PC-9 (cell line): Measurements from ENCODE around the gene TM4SF5. TPM values are rescaled to one million over a fixed set of nuclear protein-coding genes. Genes with fewer than 3 reads are reported as not detected.

Experiments used
- BruUV-seq: library from RNA; stranded (reverse); fragments of 400-500 nt; replicated peaks from 2 replicates; lab custom pipeline; 2021; lab: Mats Ljungman, UMichigan
- CTCF ChIA-PET: fragments of 300-600 bp; sonication (Branson Sonifier 250); formaldehyde crosslinking; loops from one replicate; lab custom pipeline; 2022; ENCODE audit warnings: antibody characterized with exemption; lab: Charles Lee
- POLR2A ChIA-PET: fragments of 300-600 bp; sonication (Branson Sonifier 250); formaldehyde crosslinking; loops from one replicate; lab custom pipeline; 2022; ENCODE audit warnings: antibody characterized with exemption; ENCODE audit not compliant: unreplicated experiment; lab: Charles Lee
- DNase-seq, 2 experiments: peaks; one replicate each; pipeline versions ENCODE4 v3.0.0 to v3.0.0-alpha.2; 2015 to 2022; ENCODE audit warnings: mixed read lengths in 1 of 2
- H2AFZ ChIP-seq: fragments of 200-600 bp; sonication (generic); 2 replicates; pipeline ENCODE4 v1.8.1; 2017; ENCODE audit warnings: antibody characterized with exemption
- H3F3A ChIP-seq: fragments of 200-600 bp; sonication (generic); 2 replicates; pipeline ENCODE4 v1.8.1; 2017; ENCODE audit warnings: antibody characterized with exemption, mild to moderate bottlenecking, low read depth; ENCODE audit not compliant: insufficient read depth
- H3K27ac ChIP-seq: fragments of 200-600 bp; sonication (generic); 2 replicates; pipeline ENCODE4 v1.6.1; 2016; ENCODE audit warnings: mixed run types
- H3K27me3 ChIP-seq: fragments of 200-600 bp; sonication (generic); 2 replicates; pipeline ENCODE4 v1.6.1; 2016; ENCODE audit warnings: low read depth, mixed run types; ENCODE audit not compliant: insufficient read depth
- H3K36me3 ChIP-seq: fragments of 200-600 bp; sonication (generic); 2 replicates; pipeline ENCODE4 v1.6.1; 2016; ENCODE audit warnings: low read depth, mixed run types
- H3K4me1 ChIP-seq: fragments of 200-600 bp; sonication (generic); replicated peaks from 2 replicates; pipeline ENCODE4 v1.6.1; 2016; ENCODE audit warnings: mixed run types; ENCODE audit not compliant: insufficient read depth
- H3K4me2 ChIP-seq: fragments of 200-600 bp; sonication (generic); 2 replicates; pipeline ENCODE4 v1.6.1; 2017; ENCODE audit warnings: mixed run types
- H3K4me3 ChIP-seq: fragments of 200-600 bp; sonication (generic); 2 replicates; pipeline ENCODE4 v1.6.1; 2016; ENCODE audit warnings: mixed run types
- H3K79me2 ChIP-seq: fragments of 200-600 bp; sonication (generic); 2 replicates; pipeline ENCODE4 v1.6.1; 2017; ENCODE audit warnings: low read depth, mixed run types
- H3K9me2 ChIP-seq: fragments of 200-600 bp; sonication (generic); 2 replicates; pipeline ENCODE4 v1.8.1; 2017; ENCODE audit warnings: mild to moderate bottlenecking; ENCODE audit not compliant: insufficient read depth
- H3K9me3 ChIP-seq: fragments of 200-600 bp; sonication (generic); 2 replicates; pipeline ENCODE4 v1.8.1; 2016; ENCODE audit warnings: low read depth; ENCODE audit not compliant: insufficient read depth
- H4K20me1 ChIP-seq: fragments of 200-600 bp; sonication (generic); 2 replicates; pipeline ENCODE4 v1.8.1; 2017; ENCODE audit not compliant: insufficient read depth
- EZH2 ChIP-seq: fragments of 200-600 bp; sonication (generic); IDR thresholded peaks from 2 replicates; pipeline ENCODE4 v1.8.0; 2017; ENCODE audit warnings: antibody characterized with exemption, low read depth
- intact Hi-C: fragments of 100-400 bp; cut with micrococcal nuclease; formaldehyde crosslinking; loops from one replicate; pipeline ENCODE4 v1.10.0; 2022; ENCODE audit not compliant: unreplicated experiment
- total RNA-seq: library from RNA; stranded (reverse); gene quantifications from 2 replicates; pipeline ENCODE4 v1.2.3, GENCODE V29; 2021
- TF ChIP-seq, protein P1 (sequence below): fragments of 200-600 bp; sonication (generic); conservative IDR thresholded peaks from 2 replicates; pipeline ENCODE4 v1.6.1; 2017; ENCODE audit warnings: mixed run types, antibody characterized with exemption, mild to moderate bottlenecking, moderate library complexity

Gene TM4SF5
- total RNA-seq, 1 experiment from 2014 or later = not detected

- TF ChIP-seq EZH2 = no peak
- TF ChIP-seq, protein P1, sequence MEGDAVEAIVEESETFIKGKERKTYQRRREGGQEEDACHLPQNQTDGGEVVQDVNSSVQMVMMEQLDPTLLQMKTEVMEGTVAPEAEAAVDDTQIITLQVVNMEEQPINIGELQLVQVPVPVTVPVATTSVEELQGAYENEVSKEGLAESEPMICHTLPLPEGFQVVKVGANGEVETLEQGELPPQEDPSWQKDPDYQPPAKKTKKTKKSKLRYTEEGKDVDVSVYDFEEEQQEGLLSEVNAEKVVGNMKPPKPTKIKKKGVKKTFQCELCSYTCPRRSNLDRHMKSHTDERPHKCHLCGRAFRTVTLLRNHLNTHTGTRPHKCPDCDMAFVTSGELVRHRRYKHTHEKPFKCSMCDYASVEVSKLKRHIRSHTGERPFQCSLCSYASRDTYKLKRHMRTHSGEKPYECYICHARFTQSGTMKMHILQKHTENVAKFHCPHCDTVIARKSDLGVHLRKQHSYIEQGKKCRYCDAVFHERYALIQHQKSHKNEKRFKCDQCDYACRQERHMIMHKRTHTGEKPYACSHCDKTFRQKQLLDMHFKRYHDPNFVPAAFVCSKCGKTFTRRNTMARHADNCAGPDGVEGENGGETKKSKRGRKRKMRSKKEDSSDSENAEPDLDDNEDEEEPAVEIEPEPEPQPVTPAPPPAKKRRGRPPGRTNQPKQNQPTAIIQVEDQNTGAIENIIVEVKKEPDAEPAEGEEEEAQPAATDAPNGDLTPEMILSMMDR = no peak
- H3K36me3 ChIP-seq = no peaks in the 10 kb centered on the region
- ChIA-PET CTCF (no interaction called here), POLR2A (no interaction called here)
- H3K27me3 ChIP-seq = peaks cover 6% of the 10 kb centered on the region; the same call in 1 of the 2 replicates
- H3K4me1 ChIP-seq = no peaks in the 10 kb centered on the region
- H3K79me2 ChIP-seq = no peaks in the 10 kb centered on the region
- H3K9me3 ChIP-seq = no peaks in the 10 kb centered on the region
- no peak for DNase-seq
- no peaks in the 10 kb centered on the region for H4K20me1 ChIP-seq
- H3K9me2 ChIP-seq = no peaks in the 10 kb centered on the region
- intact Hi-C loops = no loop called here
- no peak overlapping the region for H3K4me2 ChIP-seq
- no peak overlapping the region for H3K27ac ChIP-seq
- H3F3A ChIP-seq = no peaks in the 10 kb centered on the region
- no TSS peak for BruUV-seq
- no peak overlapping the region for H3K4me3 ChIP-seq
- no peak overlapping the region for H2AFZ ChIP-seq
Measured at GRCh38 chr17:4743898-4744297, 27.8 kb upstream of the TM4SF5 start.

GRCh38 chr17:4744999-4745969 lies 26.4 kb upstream of the TM4SF5 start:
- BruUV-seq = no TSS peak
- no peaks in the 10 kb centered on the region for H4K20me1 ChIP-seq
- no peaks in the 10 kb centered on the region for H3K36me3 ChIP-seq
- ChIA-PET CTCF (interaction anchor here (0.6 kb wide), 1 partner anchor 203 kb away, joined by 3 read pairs; no protein-coding TSS in a partner anchor), POLR2A (no interaction called here)
- no peak overlapping the region for H3K27ac ChIP-seq
- H3K79me2 ChIP-seq = no peaks in the 10 kb centered on the region
- H2AFZ ChIP-seq = no peak overlapping the region
- H3K27me3 ChIP-seq = peaks cover 6% of the 10 kb centered on the region; the same call in 1 of the 2 replicates
- H3K4me2 ChIP-seq = no peak overlapping the region
- intact Hi-C loops = no loop called here
- no peaks in the 10 kb centered on the region for H3K4me1 ChIP-seq
- no peak overlapping the region for H3K4me3 ChIP-seq
- H3F3A ChIP-seq = no peaks in the 10 kb centered on the region
- H3K9me3 ChIP-seq = no peaks in the 10 kb centered on the region
- no peak for TF ChIP-seq EZH2
- TF ChIP-seq, protein P1 = no peak
- no peaks in the 10 kb centered on the region for H3K9me2 ChIP-seq
- DNase-seq = no peak

GRCh38 chr17:4747847-4748246 lies 23.8 kb upstream of the TM4SF5 start:
- Histone ChIP-seq H3K27ac (no peak overlapping the region), H3K79me2 (no peaks in the 10 kb centered on the region), H3K9me3 (no peaks in the 10 kb centered on the region), H3K36me3 (no peaks in the 10 kb centered on the region), H3K4me1 (no peaks in the 10 kb centered on the region), H3K9me2 (no peaks in the 10 kb centered on the region), H3K4me2 (no peak overlapping the region), H3K4me3 (no peak overlapping the region), H4K20me1 (no peaks in the 10 kb centered on the region; the same call in 1 of the 2 replicates), H2AFZ (no peak overlapping the region), H3F3A (no peaks in the 10 kb centered on the region), H3K27me3 (peaks cover 12% of the 10 kb centered on the region)
- DNase-seq = no peak
- CTCF ChIA-PET = no interaction called here
- BruUV-seq = no TSS peak
- POLR2A ChIA-PET = no interaction called here
- TF ChIP-seq EZH2 = no peak
- TF ChIP-seq, protein P1 = no peak
- intact Hi-C loops = no loop called here
